DMS114 treated with DMSO at 0.1 percent for 48 hours (cell line): ENCODE data around the gene MIP.
"Not testable (repeated sequence)": the region's sequence is repeated elsewhere in the genome, so short reads cannot be mapped to it uniquely, and the experiment has no call there.

Source experiments
- DNase-seq: peaks from one replicate; lab custom pipeline; 2025; ENCODE audit not compliant: unreplicated experiment; lab: John Stamatoyannopoulos, UW

MIP gene

DNA sequence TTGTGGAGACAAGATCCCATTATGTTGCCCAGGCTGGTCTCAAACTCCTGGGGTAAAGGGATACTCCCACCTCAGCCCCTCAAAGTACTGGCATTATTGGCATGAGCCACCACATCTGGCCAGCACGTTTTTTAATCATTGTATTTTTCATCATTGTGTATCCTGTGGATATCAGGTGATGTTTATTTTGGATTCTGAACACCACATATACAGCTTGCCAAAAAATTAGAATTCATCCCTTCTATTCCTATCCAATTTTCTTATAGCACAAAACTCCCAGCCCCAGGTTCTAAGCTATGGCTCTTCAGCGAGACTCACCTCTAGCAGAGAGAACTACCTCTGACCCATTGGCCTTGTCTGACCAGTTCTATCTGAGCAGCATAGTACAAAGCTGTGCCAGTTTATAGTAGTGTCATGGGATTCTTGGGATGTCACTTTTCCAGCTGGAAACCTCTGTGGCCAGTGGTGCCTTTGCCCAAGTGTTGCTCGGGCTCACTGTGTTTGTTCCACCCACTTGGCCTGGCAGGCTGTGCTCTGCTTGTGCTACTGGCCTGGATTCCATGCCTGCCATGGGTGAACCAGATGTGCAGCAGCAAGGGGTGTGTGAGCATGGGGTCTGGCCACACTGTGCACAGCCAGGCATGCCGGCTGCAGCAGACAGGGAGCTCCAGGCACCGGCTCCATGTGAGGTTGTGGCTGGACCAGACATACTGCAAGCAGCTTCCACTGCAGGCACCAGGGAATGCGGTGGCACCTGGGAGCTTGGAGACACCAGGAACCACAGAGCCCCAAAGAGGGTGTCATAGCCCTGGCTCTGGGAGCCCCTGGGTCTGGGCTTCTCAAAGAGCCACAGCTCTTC is 42.4 kb downstream of the MIP start:
- DNase-seq = no peak

DNA sequence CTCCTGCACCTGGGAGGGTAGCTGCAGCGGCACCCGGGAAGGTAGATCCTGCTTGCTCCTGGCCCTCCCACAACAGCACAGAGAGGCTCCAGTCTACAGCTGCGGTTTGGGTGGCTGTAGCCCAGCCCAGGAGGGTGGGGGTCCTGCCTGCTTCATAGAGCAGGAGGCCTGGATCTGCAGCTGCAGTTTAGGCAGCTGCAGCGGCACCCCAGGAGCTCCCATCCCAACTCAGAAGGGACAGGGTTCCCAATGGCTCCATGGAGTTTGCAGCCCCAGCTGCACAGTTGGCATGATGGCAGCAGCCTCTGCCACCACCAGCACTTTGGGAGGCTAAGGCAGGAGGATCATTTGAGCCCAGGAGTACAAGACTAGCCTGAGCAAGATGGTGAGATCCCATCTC is 43.7 kb downstream of the MIP start:
- DNase-seq = no peak

DNA sequence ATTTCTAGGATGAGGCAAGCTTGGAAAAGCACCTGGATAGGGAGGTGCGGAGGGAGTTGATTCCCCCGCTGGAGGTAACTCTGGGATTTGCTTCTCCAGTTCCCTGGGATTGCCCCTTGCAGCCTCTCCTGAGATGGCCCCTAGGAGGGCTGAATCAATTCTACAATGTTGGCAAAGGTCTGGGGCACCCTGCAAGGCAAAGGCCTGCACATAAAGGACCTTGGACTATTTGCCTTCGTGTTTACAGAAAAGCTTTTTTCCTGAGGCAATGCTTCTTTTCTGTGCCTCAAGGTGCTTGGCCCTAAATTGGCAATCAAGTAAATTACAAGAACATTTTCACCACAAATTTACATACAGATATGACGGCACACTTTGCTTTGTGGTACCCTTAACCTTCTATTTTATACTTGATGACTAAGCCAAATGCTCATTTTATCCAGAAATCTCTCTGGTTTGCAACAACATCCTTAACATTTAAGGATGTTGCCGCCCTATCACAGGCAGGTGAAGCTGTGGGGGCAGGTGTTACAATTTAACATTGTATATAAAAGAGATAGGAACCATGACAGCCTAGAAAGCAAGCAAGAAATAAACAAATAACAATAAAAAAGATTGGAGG is 45.5 kb downstream of the MIP start:
- no peak for DNase-seq

DNA sequence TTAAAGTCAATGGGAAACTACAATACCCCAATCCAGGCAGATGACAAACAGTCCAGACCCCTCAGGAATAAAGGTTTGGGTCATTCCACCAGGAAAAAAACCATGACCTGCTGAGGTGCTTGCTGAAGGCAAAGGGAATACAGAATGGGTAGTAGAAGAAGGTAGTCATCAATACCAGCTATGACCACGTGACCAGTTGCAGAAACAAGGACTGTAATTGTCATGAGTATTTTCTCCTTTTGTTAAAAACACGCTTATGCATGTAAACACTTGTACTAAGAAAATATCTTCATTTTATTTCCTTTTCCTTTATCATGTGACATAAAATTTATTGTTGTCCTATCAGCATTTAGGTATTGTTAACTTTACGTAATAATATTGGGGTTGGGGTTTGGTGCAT is 50.2 kb downstream of the MIP start:
- DNase-seq = not testable (repeated sequence)

DNA sequence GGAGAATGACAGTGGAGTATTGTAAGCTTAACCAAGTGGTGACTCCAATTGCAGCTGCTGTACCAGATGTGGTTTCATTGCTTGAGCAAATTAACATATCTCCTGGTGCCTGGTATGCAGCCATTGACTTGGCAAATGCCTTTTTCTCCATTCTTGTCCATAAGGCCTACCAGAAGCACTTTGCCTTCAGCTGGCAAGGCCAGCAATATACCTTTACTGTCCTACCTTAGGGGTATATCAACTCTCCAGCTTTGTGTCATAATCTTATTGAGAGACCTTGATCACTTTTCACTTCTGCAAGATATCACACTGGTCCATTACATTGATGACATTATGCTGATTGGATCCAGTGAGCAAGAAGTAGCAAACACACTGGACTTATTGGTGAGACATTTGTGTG is 52.8 kb downstream of the MIP start:
- not testable (repeated sequence) for DNase-seq

DNA sequence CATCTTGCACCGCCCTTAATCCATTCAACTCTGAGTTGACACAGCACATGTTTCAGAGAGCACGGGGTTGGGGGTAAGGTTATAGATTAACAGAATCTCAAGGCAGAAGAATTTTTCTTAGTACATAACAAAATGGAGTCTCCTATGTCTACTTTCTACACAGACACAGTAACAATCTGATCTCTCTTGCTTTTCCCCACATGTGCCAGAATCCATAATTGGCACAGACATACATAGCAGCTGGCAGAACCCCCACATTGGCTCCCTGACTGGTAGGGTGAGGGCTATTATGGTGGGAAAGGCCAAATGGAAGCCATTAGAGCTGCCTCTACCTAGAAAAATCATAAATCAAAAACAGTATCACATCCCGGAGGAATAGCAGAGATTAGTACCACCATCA is 53.3 kb downstream of the MIP start:
- DNase-seq = not testable (repeated sequence)
